ENCODE measurements around the gene NXPH1.

DNA sequence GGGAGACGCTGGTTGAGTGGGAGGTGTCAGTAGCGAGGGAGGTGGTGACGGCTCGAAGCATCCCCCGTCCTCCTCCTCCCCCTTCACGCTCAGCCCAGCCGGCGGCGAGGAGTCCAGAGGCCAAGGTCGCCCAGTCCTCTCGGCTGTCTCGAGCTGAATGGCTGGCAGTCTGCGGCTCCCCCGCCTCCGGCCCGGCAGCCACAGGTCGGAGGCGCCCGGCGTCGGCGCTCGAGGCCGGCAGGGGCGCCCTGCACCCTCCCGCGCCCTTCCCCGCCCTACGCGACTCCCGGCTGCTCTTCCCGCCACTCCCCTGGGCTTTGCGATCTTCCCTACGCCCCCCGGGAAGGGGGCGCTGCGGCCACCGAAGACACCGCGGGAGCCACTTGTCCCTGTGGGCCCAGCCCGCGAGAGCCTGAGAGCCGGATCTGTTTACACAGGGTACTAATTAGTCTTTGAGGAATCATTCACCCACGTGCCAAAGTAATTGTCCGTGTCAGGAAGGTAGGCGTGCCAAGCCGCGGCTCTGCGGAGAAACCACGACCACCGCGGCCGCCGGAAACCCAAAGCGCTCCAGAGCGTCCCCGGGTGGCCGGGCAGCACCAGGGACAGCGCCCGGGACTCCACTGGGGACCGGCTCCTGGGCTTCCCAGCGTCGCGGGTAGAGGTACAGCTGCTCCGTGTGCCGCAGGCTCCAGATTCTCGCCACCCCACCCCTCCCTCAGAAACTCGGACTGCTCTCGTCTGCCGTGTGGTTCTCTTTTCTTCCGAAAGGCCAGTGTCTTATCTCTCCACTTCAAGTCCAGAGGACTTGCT, at the start of gene NXPH1:
- TF ChIP-seq, protein P1, sequence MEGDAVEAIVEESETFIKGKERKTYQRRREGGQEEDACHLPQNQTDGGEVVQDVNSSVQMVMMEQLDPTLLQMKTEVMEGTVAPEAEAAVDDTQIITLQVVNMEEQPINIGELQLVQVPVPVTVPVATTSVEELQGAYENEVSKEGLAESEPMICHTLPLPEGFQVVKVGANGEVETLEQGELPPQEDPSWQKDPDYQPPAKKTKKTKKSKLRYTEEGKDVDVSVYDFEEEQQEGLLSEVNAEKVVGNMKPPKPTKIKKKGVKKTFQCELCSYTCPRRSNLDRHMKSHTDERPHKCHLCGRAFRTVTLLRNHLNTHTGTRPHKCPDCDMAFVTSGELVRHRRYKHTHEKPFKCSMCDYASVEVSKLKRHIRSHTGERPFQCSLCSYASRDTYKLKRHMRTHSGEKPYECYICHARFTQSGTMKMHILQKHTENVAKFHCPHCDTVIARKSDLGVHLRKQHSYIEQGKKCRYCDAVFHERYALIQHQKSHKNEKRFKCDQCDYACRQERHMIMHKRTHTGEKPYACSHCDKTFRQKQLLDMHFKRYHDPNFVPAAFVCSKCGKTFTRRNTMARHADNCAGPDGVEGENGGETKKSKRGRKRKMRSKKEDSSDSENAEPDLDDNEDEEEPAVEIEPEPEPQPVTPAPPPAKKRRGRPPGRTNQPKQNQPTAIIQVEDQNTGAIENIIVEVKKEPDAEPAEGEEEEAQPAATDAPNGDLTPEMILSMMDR (IDR thresholded peaks at IDR 0.05), result no peak
- TF ChIP-seq POLR2AphosphoS5 (IDR thresholded peaks at IDR 0.05), result no peak
